IPS-18c (cell line): ENCODE measurements around the gene TRAPPC12.

ENCODE experiments used
- H3K4me3 ChIP-seq: 2 replicates; pipeline ENCODE4 v1.7.0; 2013; ENCODE audit warnings: low read depth, mild to moderate bottlenecking, low read length, moderate library complexity; ENCODE audit not compliant: insufficient read depth
- H3K9me3 ChIP-seq: one replicate; pipeline ENCODE4 v1.6.1; 2013; ENCODE audit warnings: mild to moderate bottlenecking, low read length, moderate library complexity; ENCODE audit not compliant: control insufficient read depth, insufficient read depth

TRAPPC12 gene

GRCh38 chr2:3396920-3397559, 17.5 kb downstream of the TRAPPC12 start:
- Histone ChIP-seq H3K4me3 (no peak overlapping the region), H3K9me3 (no peaks in the 10 kb centered on the region)

DNA sequence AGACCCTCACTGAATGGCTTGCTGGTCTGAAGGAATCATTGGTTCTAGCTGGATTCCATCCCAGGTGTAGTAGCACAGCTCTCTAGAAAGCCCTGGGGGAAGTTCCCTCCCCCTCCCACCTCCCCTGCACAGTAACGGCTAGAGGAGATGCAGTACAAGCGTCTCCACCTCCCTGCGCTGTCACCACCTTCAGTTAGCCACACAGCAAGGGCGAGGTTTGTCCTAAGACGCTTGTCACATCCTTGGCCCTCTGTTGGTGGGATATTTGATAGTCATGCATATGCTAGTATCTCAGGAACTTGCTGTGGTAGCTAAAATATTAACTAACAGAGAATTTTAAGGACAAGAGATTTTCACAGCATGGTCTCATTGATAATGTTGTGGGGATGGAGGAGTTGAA, 19.4 kb downstream of the TRAPPC12 start:
- no peaks in the 10 kb centered on the region for H3K9me3 ChIP-seq
- H3K4me3 ChIP-seq = no peak overlapping the region

DNA sequence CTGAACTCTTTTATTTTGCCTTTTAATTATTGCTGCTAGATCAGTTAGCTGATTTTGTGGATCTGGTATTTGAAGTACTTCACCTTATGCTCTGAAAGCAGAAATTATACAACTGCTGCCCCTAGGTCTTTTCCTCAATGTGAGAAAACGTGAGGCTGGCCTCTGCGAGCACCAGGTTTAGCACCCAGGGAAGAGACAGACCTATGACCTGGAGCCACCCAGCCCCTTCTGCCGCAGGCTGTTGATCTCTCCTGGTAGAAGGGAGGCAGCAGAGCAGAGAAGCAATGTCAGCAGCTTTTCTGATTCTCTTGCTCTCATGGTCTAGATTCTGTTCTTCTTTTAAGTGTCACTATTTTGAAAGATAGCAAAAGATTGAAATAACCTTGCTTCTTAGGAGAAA, 19.9 kb downstream of the TRAPPC12 start:
- no peak overlapping the region for H3K4me3 ChIP-seq

GRCh38 chr2:3399829-3400228, 20.3 kb downstream of the TRAPPC12 start:
- Histone ChIP-seq H3K9me3 (no peaks in the 10 kb centered on the region), H3K4me3 (no peak overlapping the region)

More for the DNA sequence above, 19.9 kb downstream of the TRAPPC12 start:
- H3K9me3 ChIP-seq = no peaks in the 10 kb centered on the region

GRCh38 chr2:3403587-3404334, 24.3 kb downstream of the TRAPPC12 start:
- H3K4me3 ChIP-seq = no peak overlapping the region
- H3K9me3 ChIP-seq = no peaks in the 10 kb centered on the region

DNA sequence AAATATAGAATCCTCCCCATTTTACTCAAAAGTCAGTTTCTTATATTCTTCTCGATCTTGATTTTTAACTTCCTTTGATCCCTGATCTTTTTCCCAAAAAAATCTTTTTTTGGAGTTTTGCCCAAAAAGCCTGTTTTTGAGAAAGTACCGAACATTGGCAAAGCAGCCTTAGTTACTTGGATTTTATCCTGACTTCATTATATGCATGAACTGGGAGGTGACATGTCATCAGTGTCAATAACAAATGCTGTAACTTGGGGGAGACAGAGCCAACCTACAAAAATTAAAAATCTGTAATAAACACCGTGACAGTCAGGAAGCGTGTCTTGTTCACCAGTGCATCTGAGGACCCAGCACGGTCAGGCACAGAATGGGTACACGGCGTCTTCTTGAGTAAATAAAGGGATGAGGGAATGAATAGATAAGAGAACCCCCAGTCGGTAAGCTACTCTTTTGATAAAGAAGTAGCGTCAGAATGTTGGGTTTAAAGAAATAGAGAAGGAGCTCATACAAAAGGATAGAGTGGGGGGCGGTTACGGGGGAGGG, 24.9 kb downstream of the TRAPPC12 start:
- H3K4me3 ChIP-seq = no peak overlapping the region
- no peaks in the 10 kb centered on the region for H3K9me3 ChIP-seq

- no peak overlapping the region for H3K4me3 ChIP-seq
- no peaks in the 10 kb centered on the region for H3K9me3 ChIP-seq
These were observed 25.8 kb downstream of the TRAPPC12 start for GRCh38 chr2:3405307-3405706.

GRCh38 chr2:3405876-3406275, 26.4 kb downstream of the TRAPPC12 start:
- H3K4me3 ChIP-seq = no peak overlapping the region

DNA sequence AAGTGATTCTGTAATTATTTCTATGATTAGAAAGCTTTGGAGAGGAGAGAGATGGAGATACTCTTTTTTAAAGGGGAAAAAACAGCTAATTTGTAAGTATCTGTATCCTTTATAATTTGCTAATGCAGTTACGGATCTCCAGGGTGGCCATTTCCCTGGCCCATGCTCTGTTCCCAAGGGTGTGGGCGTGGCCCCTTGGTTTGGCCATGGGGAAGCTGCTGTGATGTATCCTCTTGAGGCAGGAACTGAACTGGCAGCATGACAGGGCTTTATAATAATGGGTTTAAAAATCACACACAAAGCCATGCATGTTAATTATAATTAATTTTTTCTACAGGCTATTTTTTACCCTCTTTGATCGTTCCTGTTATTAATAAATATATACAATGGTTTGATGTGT, 27.0 kb downstream of the TRAPPC12 start:
- no peaks in the 10 kb centered on the region for H3K9me3 ChIP-seq
- H3K4me3 ChIP-seq = no peak overlapping the region

More at GRCh38 chr2:3405876-3406275, 26.4 kb downstream of the TRAPPC12 start:
- no peaks in the 10 kb centered on the region for H3K9me3 ChIP-seq

- no peak overlapping the region for H3K4me3 ChIP-seq
- no peaks in the 10 kb centered on the region for H3K9me3 ChIP-seq
These were observed 29.3 kb downstream of the TRAPPC12 start for GRCh38 chr2:3408781-3409180.

- no peaks in the 10 kb centered on the region for H3K9me3 ChIP-seq
- no peak overlapping the region for H3K4me3 ChIP-seq
These were observed 30.2 kb downstream of the TRAPPC12 start for GRCh38 chr2:3409627-3410170.

- H3K9me3 ChIP-seq = no peaks in the 10 kb centered on the region
These were observed 31.6 kb downstream of the TRAPPC12 start for GRCh38 chr2:3411103-3411502.

DNA sequence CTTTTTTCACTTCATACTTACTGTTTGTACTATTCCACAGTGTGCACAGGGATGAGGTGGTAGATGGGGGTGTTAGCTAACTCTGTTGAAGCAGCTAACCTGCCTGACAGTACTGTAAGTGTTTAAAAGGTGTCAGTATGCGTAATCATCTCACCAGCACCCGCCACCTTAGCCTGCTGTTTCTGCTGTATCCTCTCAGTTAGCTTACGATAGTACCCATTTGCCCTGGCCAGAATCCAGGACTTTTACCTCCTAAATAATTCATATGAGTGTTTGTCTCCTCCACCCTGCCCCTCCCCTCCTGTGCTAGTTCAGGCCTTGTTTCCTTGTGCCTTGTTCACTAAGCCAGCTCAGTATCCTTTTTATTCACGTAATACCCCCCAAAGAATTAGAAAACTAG, 34.2 kb downstream of the TRAPPC12 start:
- H3K9me3 ChIP-seq = no peaks in the 10 kb centered on the region

More at GRCh38 chr2:3411103-3411502, 31.6 kb downstream of the TRAPPC12 start:
- no peak overlapping the region for H3K4me3 ChIP-seq

DNA sequence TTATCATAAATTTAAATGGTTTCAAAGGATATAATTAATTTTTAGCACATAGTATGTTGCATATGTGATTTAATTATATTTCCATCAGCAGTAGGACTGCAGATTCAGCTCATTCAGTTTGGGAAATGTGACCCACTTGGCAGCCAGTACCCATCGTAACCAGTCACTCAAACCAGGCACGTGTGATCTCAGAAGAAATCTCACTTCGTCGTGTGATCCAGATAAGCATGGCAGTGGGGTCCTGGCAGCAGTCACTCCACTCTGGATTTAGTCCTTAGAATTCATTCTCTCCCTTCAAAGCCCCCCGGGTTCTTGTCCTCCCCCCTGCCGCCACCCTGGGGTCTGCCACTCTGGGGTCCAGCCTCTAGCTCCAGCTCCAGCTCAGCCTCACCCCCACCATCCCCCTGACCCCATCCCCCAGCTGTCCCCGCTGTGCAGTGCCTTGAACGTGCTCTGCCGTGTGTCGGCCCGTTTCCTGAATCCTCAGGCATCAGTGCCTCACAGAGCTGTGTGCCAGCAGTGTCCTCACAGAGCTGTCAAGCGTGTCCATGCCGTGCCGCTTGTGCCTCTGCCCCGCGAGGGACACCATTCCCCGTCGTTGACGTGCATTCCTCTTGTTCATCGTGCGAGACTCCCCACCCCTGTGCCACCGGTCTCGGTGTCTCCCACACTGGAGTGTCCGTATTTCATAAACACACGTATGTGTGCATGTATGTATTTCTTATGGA, 34.8 kb downstream of the TRAPPC12 start:
- H3K9me3 ChIP-seq = no peaks in the 10 kb centered on the region
- H3K4me3 ChIP-seq = no peak overlapping the region

More for the DNA sequence above, 34.2 kb downstream of the TRAPPC12 start:
- H3K4me3 ChIP-seq = no peak overlapping the region

DNA sequence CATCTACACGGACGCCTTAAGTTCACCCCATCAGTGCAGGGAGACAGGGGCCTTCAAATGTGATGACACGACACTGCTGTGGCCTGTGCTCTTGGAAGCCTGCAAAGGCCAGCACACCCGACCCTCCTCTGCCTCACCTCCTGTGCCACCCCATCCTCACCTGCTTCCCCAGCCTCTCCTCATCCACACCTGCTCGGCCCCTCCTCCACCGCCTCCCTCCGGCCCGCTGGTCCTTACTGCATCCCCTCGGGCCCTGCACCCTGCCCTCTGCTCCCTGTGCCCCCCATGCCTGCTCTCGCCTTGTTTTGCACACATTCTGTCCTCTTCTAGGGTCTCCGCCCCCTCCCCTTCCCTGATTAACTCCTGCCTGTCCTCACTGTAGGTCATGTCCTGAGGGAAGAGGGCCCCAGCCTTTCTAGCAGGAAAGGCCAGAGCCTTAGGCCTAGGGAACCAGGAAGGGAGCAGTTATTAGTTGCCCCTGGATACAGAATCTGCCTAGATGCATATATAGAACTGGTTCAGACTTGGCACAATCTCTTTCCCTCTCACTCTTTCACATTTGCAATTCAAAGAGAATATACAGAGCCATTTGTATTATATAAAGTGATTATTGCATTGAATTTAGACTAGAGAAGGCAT, 39.4 kb downstream of the TRAPPC12 start:
- no peaks in the 10 kb centered on the region for H3K9me3 ChIP-seq
- no peak overlapping the region for H3K4me3 ChIP-seq

DNA sequence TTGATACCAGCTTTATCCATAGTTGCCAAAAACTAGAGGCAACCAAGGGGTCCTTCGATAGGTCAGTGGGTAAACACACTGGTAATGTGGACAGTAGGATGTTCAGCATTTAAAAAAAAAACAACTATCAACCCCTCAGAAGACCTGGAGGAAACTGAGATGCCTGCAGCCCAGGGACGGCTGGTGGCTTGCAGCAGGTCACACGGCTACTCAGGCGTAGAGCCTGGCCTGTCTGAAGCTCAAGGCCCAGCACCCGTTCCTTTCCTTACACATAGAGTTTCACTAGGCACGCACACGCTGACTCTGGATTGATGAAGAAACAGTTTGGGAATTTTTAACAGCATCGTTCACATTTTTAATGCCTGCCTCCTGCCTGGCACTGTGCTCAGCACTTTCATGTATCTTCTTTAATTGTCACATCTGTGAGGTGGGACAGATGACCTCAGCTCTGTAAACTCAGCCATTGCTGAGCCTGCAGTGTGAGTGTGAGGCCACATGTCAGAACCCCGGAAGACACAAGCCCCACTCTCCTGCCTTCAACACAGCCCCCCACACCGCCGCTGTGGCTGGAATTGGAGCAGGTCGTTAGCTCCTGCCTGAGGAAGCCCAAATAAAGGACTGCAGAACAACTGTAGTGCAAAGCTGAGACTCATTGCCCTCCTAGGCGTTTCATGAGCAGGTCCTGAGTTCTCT, 40.7 kb downstream of the TRAPPC12 start:
- Histone ChIP-seq H3K4me3 (no peak overlapping the region), H3K9me3 (no peaks in the 10 kb centered on the region)
